ENCODE data around the gene OR51B5.
"Not testable (repeated sequence)": the region's sequence is repeated elsewhere in the genome, so short reads cannot be mapped to it uniquely, and the experiment has no call there.

OR51B5 gene

DNA sequence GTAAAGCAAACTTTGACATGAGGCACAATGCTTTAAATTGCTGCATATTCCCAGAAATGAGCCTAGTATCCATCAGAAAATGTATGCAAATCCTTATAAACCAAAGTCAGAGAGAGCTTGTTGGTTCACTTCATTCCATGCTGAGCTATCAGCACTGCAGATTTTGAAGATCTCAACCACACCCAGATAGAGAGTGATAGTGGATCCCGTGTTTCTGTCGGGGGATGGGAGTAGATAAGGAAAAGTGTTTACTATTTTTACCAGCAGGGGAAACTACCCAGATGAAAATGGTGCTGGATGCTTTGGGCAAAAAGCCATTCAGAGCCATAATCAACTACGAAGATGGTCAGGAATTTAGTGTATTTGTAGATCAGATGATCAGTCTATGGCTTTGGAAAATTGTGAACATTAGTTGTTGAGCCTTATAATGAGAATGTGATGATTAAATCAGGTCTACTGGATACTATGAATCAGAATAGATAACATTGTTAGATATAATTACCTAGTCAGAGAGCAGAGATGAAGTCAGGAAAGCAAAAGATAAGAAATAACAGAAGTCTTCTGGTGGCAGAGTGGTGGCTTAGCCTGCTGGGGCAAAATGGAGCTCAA lies 18.8 kb upstream of the OR51B5 start:
- DNase-seq (ENCODE audit: extremely low spot score): no peak
- TF ChIP-seq, protein P1, sequence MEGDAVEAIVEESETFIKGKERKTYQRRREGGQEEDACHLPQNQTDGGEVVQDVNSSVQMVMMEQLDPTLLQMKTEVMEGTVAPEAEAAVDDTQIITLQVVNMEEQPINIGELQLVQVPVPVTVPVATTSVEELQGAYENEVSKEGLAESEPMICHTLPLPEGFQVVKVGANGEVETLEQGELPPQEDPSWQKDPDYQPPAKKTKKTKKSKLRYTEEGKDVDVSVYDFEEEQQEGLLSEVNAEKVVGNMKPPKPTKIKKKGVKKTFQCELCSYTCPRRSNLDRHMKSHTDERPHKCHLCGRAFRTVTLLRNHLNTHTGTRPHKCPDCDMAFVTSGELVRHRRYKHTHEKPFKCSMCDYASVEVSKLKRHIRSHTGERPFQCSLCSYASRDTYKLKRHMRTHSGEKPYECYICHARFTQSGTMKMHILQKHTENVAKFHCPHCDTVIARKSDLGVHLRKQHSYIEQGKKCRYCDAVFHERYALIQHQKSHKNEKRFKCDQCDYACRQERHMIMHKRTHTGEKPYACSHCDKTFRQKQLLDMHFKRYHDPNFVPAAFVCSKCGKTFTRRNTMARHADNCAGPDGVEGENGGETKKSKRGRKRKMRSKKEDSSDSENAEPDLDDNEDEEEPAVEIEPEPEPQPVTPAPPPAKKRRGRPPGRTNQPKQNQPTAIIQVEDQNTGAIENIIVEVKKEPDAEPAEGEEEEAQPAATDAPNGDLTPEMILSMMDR (IDR thresholded peaks at IDR 0.05; ENCODE audit: control extremely low read depth, extremely low read depth, low read depth, missing control alignments): no peak
- ChIA-PET CTCF (interaction anchor here (1.0 kb wide), 1 partner anchor 11 kb away, joined by 4 read pairs; the partner anchor contains the start of gene OR51B6), POLR2A (no interaction called here)

DNA sequence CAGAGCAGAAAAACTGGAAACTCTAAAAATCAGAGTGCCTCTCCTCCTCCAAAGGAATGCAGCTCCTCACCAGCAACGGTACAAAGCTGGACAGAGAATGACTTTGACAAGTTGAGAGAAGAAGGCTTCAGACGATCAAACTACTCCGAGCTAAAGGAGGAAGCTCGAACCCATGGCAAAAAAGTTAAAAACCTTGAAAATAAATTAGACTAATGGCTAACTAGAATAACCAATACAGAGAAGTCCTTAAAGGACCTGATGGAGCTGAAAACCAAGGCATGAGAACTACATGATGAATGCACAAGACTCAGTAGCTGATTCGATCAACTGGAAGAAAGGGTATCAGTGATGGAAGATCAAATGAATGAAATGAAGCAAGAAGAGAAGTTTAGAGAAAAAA lies 12.7 kb upstream of the OR51B5 start:
- DNase-seq (ENCODE audit: extremely low spot score); POLR2A ChIA-PET; CTCF ChIA-PET: not testable (repeated sequence)

DNA sequence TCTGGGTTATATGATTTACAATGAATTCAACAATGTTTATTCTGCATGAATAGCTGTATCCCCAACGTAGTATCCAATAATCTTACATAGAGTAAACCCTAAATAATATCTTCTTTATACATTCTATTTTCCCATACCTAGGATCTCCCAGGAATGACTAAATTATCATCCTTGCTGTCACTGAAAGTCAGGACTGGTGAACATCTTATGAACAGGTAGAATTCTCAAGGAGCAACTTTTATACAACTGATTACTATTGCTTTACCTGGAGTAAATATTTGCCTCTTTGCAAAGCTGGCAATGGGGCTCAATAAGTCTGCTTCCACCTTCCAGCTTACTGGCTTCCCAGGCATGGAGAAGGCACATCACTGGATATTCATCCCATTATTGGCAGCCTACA lies 7.9 kb upstream of the OR51B5 start, which contains the start of gene OR51B6:
TSS of gene OR51B6 (plus strand) at position 301 of the 400 bp plus-strand sequence. CDS start at position 301, 0 bp downstream.
- DNase-seq (ENCODE audit: extremely low spot score): no peak
- TF ChIP-seq, protein P1 (IDR thresholded peaks at IDR 0.05; ENCODE audit: control extremely low read depth, extremely low read depth, low read depth, missing control alignments): no peak
- ChIA-PET CTCF (interaction anchor here (1.3 to 1.4 kb wide), 2 partner anchors 8 to 11 kb away, joined by 4 to 5 read pairs; partner anchors contain the start of gene OR51B5), POLR2A (no interaction called here)

DNA sequence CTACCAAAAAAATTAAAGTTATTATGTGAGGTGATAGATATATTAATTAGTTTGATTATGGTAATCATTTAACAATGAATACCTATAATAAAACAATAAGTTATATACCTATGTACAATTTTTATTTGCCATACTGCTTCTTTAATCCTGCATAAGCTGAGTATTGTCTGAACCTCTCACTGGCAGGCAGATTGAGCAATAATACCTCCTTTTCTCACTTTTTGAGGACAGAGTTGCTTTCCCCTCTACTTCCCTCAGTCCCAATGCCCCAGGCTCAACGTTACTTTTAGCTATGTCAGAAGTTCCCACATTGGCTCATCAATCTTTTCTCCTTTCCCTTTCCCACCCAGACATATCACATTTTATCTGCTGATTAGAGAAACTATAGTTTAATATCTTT lies 6.2 kb upstream of the OR51B5 start:
- POLR2A ChIA-PET: no interaction called here
- no peak for DNase-seq (ENCODE audit: extremely low spot score)
- CTCF ChIA-PET: interaction anchor here (1.2 kb wide), 1 partner anchor 15 kb away, joined by 4 read pairs; no protein-coding TSS in a partner anchor
- TF ChIP-seq, protein P1 (IDR thresholded peaks at IDR 0.05; ENCODE audit: control extremely low read depth, extremely low read depth, low read depth, missing control alignments): no peak

DNA sequence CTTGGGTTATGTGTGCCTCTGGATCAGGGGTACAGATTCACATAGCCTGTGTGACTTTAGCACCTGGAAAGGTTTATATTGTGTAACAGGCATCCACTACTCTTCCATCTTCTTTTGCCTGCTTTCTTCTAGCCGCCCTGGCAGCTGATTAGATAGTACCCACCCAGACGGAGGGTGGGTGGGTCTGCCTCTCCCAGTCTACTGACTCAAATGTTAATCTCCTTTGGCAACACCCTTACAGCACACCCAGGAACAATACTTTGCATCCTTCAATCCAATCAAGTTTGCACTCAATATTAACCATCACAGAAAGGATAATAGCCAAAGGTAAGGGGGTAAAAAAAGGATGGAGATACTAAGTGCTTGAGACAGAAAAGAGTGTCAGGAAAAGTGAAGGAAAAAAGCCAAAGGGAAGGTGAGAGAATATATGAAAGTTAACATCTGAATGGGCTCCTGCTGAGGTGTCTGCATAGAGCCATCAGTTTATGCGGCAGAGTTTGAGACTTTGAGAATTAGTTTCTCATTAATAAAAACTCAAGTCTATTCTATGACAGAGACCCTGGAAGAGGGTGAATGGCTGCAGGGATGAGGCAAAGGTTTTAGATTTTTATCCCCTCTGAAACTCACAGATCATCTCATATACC lies 5.3 kb upstream of the OR51B5 start:
- POLR2A ChIA-PET: no interaction called here
- DNase-seq (ENCODE audit: extremely low spot score): no peak
- TF ChIP-seq, protein P1 (IDR thresholded peaks at IDR 0.05; ENCODE audit: control extremely low read depth, extremely low read depth, low read depth, missing control alignments): no peak
- CTCF ChIA-PET: interaction anchor here (1.2 kb wide), 1 partner anchor 15 kb away, joined by 4 read pairs; no protein-coding TSS in a partner anchor

DNA sequence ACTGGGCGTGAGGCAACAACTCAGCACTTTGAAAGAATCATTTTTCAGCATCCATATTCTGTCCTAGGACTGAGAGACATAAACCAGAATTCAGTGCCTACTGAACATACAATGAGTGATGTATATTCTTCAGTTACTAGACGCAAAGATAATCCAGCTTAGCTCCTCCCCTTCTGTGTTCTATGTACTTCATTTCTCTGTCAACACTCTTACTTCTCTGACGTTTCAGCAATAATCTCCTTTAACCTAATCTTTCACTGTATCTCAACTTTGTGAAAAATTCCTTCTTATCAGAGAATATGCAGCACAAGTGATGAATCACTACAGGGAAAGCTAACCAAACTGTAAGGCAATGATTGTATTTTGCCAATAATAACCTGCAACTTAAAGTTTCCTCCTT lies 2.5 kb upstream of the OR51B5 start:
- CTCF ChIA-PET: no interaction called here
- DNase-seq (ENCODE audit: extremely low spot score): no peak
- POLR2A ChIA-PET: no interaction called here
- TF ChIP-seq, protein P1 (IDR thresholded peaks at IDR 0.05; ENCODE audit: control extremely low read depth, extremely low read depth, low read depth, missing control alignments): no peak

DNA sequence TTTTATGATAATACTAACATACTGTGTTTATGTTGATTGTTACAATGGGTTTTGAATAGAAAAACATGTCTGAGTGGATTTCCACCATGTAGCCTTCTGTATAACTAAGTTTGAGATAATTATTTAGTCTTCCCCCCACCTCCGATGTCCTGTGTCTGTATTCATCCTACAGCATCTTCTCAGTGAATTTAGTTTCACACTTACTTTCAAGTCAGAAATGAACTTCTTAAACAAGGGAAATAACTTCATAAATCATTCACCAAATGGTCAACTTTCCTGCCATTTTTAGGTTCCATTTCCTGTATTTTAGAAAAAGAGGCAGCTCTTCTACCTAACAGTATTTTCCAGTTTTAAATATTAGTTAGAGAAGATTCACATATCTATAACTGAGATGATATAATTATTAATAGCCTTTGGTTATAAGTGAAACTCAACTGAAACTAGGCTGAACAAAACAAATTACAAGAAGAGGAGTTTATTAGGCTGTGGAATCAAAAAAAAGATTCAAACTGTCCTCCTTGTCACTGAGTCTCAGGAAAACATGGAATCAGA lies 3.5 kb downstream of the OR51B5 start:
- POLR2A ChIA-PET: no interaction called here
- CTCF ChIA-PET: no interaction called here
- TF ChIP-seq, protein P1 (IDR thresholded peaks at IDR 0.05; ENCODE audit: control extremely low read depth, extremely low read depth, low read depth, missing control alignments): no peak
- DNase-seq (ENCODE audit: extremely low spot score): no peak

DNA sequence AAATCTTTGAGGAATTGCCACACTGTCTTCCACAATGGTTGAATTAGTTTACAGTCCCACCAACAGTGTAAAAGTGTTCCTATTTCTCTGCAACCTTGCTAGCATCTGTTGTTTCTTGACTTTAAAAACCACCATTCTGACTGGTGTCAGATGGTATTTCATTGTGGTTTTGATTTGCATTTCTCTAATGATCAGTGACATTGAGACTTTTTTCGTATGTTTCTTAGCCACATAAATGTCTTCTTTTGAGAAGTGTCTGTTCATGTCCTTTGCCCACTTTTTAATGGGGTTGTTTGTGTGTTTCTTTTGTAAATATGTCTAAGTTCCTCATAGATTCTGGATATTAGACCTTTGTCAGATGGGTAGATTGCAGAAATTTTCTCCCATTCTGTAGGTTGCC lies 6.1 kb downstream of the OR51B5 start:
- POLR2A ChIA-PET; DNase-seq (ENCODE audit: extremely low spot score); CTCF ChIA-PET: not testable (repeated sequence)
